Measurements from ENCODE around the gene SLC6A18.

SLC6A18 gene

DNA sequence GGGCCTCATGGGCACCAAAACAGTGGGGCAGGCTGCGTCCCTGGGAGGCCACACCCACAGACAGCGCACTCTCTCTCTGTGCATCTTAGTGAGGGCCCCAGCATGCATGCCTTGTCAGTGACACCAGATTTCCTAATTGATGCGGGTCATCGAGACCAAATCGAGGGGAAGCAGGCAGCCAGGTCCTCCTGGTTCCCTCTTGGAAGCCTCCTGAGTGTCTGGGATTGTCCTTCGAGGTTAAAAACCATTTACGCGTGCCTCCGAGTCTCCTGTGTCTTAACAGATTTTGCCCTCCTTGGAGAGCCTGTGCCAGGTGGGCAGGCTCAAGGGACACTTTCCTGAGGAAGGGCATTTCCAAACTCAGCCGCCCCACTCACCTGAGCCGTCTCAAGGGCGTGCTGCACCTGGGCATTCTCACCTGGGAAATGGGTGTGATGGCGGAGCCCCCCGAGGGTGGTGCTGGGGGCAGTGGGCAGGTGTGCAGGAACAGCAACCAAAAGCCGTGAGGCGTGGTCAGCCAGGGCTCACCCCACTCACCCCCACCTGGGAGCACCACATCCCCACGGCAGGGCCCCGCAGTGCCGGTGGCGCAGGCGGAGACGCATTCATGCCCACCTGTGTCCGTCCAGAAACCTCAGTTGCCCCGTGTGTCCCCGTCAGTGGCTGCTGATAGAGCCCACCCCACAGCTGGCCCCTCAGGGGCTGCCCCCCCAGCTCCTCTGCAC lies 21.1 kb upstream of the SLC6A18 start:
- DNase-seq = no peak

GRCh38 chr5:1204693-1205242 lies 20.4 kb upstream of the SLC6A18 start:
- DNase-seq = no peak

GRCh38 chr5:1205255-1206180 lies 19.7 kb upstream of the SLC6A18 start:
- no peak for DNase-seq

DNA sequence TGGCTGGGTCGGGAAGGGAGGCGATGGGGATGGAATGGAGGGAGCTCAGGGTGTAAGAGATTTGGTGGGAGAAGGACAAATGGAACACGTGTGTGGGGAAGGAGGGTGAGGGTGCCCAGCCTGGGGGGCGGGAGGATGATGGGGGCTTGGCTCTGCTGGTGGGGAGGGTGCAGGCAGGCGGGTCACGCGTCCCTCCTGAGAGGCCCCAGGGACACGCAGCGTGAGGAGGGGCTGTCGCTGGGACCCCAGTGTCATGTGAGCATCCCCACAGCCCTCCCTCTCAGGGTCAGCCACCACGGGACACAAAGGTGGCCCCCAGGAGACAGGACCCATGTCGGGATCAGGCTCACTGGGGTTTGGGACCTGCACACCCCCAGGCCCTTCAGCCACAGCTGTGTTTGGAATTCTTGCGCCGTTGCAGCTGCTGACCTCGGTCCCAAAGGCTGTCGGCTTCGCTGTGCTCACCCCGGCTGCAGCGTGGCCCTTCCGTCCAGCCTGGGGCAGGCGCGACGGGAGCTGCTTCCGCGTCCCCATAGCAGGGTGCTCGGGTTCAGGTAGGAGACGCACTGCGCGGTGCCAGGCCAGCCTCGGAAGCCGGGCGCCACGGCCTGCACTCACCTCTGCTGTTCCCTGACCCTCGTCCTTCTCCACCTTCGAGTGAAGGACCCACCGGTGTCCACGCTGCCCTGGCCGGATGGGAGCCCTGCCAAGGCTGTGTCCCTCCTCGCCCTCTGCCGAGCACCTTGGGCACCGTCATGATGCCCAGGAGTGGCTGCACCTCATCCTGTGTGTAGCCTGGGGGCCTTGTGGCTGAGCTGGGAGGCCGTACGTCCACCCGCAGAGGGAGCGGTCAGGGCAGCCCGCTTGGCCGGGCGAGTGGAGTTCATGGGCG lies 18.4 kb upstream of the SLC6A18 start:
- DNase-seq = no peak

DNA sequence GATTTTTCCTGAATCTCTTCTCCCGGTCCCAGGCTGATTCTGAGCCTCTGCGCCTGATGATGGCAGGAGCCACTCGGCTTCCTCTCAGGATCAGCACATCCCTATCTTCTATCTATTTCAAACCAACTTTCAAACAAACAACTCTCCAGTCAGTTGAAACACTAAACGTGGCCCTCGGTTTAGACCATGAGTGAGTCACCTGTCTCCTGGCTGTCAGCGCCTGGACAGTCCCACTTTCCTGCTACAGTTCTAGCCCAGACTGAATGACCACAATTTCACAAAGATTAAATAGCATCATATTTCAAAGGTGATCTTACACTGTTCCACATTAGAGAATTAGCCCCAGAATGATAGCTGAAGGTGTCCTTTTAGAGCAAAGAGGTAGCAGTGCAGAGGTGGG lies 17.6 kb upstream of the SLC6A18 start:
- DNase-seq = no peak

DNA sequence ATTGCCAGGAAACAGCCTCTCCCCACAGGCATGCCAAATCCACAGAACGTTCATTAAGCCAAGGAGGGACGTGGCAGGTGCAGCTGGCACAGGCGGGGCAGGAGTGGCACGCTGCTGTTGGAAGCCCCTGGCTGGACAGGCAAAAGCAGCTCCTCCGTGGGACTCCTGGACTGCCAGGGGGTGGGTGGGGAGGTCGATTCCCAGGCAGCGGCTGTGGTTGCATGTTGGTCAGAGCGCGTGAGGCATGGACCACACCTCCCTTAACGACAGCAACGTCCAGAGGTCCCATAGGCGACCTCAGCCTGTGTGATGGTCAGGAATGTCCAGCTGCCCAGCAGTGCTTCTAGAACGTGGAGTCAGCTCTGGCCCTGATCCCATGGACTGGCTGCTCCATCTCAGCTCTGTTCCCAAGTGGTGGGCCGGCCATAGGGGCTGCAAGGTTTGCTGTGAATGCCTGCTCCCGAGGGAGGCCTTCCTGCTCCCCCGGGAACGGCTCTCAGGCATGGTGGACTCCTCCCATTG lies 16.9 kb upstream of the SLC6A18 start:
- DNase-seq = no peak

DNA sequence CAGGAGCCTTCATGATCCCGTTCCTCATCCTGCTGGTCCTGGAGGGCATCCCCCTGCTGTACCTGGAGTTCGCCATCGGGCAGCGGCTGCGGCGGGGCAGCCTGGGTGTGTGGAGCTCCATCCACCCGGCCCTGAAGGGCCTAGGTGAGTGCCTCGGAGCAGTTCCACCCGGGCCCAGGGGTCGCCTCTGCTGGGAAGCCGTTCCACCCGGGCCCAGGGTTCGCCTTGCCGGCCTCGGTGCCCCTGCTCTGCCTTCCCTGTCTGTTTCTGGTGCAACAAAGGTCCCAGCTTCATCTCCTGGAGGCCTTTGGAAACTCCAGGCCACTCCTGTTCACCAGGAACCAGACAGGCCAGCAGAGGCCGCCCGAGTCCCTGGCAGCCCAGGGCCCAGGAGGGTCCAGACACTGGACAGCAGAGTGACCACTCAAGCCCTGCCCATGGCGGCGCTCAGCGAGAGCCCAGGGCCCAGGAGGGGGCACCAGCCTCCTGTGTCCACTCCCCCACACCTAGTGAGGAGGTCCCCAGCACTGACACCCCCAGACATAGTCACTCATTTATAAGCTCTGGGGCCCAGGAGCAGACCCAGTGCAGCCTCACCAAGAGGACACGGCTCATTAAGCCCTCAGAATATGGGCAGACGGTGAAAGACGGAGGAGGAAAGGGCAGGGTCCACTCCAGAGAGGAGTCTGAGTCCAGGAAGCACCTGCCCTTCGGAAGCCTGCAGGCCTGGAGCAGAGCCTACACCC lies 16.3 kb upstream of the SLC6A18 start:
- DNase-seq = no peak

- no peak for DNase-seq
These were observed 15.7 kb upstream of the SLC6A18 start for GRCh38 chr5:1209489-1209852.

DNA sequence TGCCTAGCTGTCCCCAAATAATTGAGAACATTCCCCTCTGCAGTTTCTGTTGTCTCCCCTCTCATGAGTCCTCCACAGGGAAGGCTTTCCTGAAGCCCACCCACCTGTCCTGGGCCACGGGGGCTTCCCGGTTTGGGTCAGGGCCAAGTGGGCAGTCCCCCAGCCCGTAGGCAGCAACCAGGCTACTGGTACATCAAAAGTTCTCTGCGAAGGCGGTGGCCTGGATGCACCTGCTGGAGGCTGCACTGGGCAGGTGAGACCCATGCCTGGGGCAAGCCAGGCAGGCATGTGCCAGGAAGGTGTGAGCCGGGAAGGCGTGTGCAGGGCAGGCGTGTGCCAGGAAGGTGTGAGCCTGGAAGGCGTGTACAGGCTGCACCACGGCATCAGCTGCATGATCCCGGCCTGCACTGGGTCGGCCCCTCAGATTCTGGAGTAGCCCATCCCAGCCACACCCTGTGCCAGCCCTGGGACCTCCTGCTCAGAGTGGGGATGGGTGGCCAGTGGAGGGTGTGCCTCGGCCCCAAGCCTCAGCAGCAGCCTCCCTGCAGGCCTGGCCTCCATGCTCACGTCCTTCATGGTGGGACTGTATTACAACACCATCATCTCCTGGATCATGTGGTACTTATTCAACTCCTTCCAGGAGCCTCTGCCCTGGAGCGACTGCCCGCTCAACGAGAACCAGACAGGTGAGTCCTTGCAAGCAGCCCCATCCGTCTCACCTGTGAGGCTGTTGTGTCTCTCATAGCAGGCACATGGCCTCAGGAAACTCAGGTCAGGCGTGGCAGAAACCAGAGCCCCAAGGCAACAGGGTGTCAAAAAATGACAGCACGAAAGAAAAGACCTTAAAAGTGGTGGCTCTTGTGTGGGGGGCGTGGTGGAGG lies 15.0 kb upstream of the SLC6A18 start:
- DNase-seq = no peak

DNA sequence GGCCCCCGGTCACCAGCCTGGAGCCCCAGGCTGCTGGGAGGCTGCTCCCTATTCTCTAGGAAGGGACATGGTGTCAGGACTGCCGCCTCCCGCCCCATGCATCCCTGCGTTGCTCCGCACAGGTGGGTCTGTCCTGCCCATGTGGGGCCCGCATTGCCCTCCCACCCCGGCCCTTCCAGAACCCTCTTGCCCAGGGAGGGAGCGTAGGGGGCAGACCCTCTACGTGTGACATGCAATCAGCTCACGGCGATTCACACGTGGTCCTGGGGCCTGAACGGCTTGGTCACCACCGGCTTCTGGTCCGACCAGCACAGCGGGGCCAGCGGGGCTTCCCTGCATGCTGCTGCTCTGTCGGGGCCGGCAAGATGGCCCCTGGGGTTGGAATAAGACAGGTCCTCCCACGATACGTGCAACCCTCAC lies 14.3 kb upstream of the SLC6A18 start:
- no peak for DNase-seq

- no peak for DNase-seq
These were observed 13.5 kb upstream of the SLC6A18 start for GRCh38 chr5:1211701-1212100.

DNA sequence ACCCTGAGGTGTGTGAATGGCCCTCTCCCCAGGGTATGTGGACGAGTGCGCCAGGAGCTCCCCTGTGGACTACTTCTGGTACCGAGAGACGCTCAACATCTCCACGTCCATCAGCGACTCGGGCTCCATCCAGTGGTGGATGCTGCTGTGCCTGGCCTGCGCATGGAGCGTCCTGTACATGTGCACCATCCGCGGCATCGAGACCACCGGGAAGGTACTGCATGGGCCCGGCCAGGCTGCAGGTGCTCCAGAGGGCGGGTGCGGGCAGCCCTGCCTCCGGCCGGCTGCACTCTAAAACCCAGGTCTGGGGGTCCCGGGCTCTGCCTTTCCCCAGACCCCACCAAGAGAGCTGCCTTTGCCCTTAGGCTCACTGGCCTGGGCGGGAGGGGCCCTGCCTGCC lies 12.9 kb upstream of the SLC6A18 start:
- no peak for DNase-seq

- no peak for DNase-seq
These were observed 12.3 kb upstream of the SLC6A18 start for GRCh38 chr5:1212881-1213280.

DNA sequence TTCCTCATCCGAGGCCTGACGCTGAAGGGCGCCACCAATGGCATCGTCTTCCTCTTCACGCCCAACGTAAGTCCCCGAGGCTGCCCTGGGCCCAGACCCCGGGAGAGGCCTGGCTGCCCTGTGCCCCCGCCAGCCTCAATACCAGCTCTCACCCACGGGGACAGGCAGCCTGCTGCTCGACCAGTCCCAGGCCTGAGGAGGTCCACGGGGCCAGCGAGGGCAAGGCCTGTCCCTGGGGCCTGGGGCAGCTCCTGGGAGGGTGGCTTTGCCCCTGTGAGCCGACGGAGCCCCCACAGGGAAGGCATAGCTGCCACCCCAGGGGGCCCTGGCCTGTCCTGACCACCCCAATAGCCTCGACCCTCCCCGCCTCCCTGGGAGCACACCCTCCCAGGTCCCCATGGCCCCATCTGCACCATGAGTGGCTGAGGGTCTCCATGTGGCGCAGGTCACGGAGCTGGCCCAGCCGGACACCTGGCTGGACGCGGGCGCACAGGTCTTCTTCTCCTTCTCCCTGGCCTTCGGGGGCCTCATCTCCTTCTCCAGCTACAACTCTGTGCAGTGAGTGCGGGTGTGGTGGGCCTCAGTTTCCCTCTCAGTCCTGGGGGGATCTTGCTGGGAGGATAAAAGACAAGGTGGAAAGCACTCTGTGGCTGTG lies 11.5 kb upstream of the SLC6A18 start:
- no peak for DNase-seq

GRCh38 chr5:1214163-1214935 lies 10.8 kb upstream of the SLC6A18 start:
- DNase-seq = no peak

- DNase-seq = no peak
These were observed 10.3 kb upstream of the SLC6A18 start for GRCh38 chr5:1214936-1215220.

DNA sequence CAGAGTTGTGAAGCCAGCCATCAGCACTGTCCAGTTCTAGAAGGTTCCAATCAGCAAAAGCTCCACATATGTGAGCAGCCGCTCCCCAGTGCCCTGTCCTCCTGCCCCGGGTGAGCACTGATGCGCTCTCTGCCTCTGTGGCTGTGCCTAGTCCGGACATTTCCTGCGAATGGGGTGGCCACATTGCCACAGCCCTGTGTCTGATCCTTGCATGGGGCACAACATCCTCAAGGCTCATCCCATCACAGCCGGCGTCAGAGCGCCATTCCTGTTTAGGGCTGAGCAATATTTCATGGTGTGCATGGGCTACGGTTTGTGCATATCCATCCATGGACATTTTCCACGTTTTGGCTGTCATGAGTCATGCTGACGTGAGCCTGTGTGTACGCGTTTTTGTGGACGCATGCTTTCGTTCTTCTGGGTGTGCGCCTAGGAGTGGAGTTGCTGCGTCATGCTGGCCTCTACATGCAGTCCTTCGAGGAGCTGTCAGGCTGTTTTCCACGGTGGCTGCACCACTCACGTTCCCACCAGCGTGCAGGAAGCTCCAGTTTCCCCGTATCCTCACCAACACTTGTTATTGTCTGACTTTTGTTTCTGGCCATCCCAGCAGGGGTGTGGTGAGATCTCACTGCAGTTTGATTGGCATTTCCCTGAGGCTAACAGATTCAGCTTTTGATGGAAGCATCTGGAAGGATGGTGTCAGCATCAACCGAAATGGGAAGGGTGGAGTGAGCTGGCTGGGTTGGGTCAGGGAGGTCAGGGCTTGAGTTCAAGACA lies 9.7 kb upstream of the SLC6A18 start:
- DNase-seq = no peak

GRCh38 chr5:1216211-1216917 lies 8.8 kb upstream of the SLC6A18 start:
- no peak for DNase-seq
